Raji (cell line): ENCODE data around the gene SOCS6.

Experiments
- POLR2A ChIP-seq: IDR thresholded peaks from 2 replicates; pipeline ENCODE4 v1.6.1; 2011; ENCODE audit warnings: low read depth, low read length, control low read depth; ENCODE audit not compliant: insufficient read depth

The SOCS6 gene

GRCh38 chr18:70301667-70302066 is 12.8 kb downstream of the SOCS6 start:
- no peak for TF ChIP-seq POLR2A

GRCh38 chr18:70308555-70309294 is 19.9 kb downstream of the SOCS6 start:
- no peak for TF ChIP-seq POLR2A

- TF ChIP-seq POLR2A = no peak
Observed at GRCh38 chr18:70310560-70311320, 21.9 kb downstream of the SOCS6 start.

GRCh38 chr18:70311726-70312125 is 22.9 kb downstream of the SOCS6 start:
- TF ChIP-seq POLR2A = no peak

- no peak for TF ChIP-seq POLR2A
Observed at GRCh38 chr18:70313640-70314039, 24.8 kb downstream of the SOCS6 start.

GRCh38 chr18:70314151-70314782 is 25.4 kb downstream of the SOCS6 start:
- no peak for TF ChIP-seq POLR2A

- TF ChIP-seq POLR2A = no peak
Observed at GRCh38 chr18:70319187-70319586, 30.3 kb downstream of the SOCS6 start.

- no peak for TF ChIP-seq POLR2A
Observed at GRCh38 chr18:70321616-70322015, 32.8 kb downstream of the SOCS6 start.

GRCh38 chr18:70322385-70322784 is 33.5 kb downstream of the SOCS6 start:
- TF ChIP-seq POLR2A = no peak

- TF ChIP-seq POLR2A = no peak
Observed at GRCh38 chr18:70322928-70323327, 34.1 kb downstream of the SOCS6 start.

GRCh38 chr18:70324897-70325296 is 36.1 kb downstream of the SOCS6 start:
- no peak for TF ChIP-seq POLR2A

- no peak for TF ChIP-seq POLR2A
Observed at GRCh38 chr18:70326255-70326654, 37.4 kb downstream of the SOCS6 start.

GRCh38 chr18:70328169-70328568 is 39.3 kb downstream of the SOCS6 start:
- TF ChIP-seq POLR2A = no peak

- no peak for TF ChIP-seq POLR2A
Observed at GRCh38 chr18:70329071-70329470, 40.2 kb downstream of the SOCS6 start.

GRCh38 chr18:70330887-70331286 is 42.0 kb downstream of the SOCS6 start:
- no peak for TF ChIP-seq POLR2A
